HepG2 (cell line): ENCODE results near the gene TATDN3. TPM values are rescaled to one million over a fixed set of nuclear protein-coding genes. Genes with fewer than 3 reads are reported as not detected.

Experiments
- ASH2L ChIP-seq: fragments of 300-600, 200-600 bp; sonication (generic); IDR thresholded peaks from 2 replicates; pipeline ENCODE4 v1.7.0; 2017; ENCODE audit warnings: low read depth, mild to moderate bottlenecking, moderate library complexity, mixed read lengths, low read length; ENCODE audit not compliant: insufficient read length
- ATF1 ChIP-seq: IDR thresholded peaks from 2 replicates; pipeline ENCODE4 v1.6.1; 2016; ENCODE audit warnings: mild to moderate bottlenecking, control low read depth
- CBX5 ChIP-seq: sonication (generic); formaldehyde crosslinking; IDR thresholded peaks from 2 replicates; pipeline ENCODE4 v1.4.0; 2020; ENCODE audit warnings: missing genetic modification reagents, borderline replicate concordance
- CEBPG ChIP-seq: IDR thresholded peaks from 2 replicates; pipeline ENCODE4 v1.6.1; 2016
- GATAD1 ChIP-seq: IDR thresholded peaks from 2 replicates; pipeline ENCODE4 v1.6.1; 2016; ENCODE audit warnings: missing genetic modification reagents, missing compliant biosample characterization
- HNRNPH1 ChIP-seq: fragments of 200-400 bp; formaldehyde crosslinking; optimal IDR thresholded peaks from 2 replicates; pipeline ENCODE3; 2017; ENCODE audit warnings: mild to moderate bottlenecking, low read depth, low read length
- IRF2 ChIP-seq: IDR thresholded peaks from 2 replicates; pipeline ENCODE4 v1.6.1; 2018; ENCODE audit warnings: missing genetic modification reagents, missing compliant biosample characterization
- NAIF1 ChIP-seq: sonication (generic); formaldehyde crosslinking; IDR thresholded peaks from 2 replicates; pipeline ENCODE4 v1.5.0; 2020; ENCODE audit warnings: mild to moderate bottlenecking, missing genetic modification reagents, borderline replicate concordance
- NBN ChIP-seq: fragments of 450-650 bp; conservative IDR thresholded peaks from 2 replicates; pipeline ENCODE4 v1.6.1; 2017
- NCOA5 ChIP-seq: sonication (generic); formaldehyde crosslinking; IDR thresholded peaks from 2 replicates; pipeline ENCODE4 v1.4.0; 2020; ENCODE audit warnings: missing genetic modification reagents
- NFE2L2 ChIP-seq: fragments of 150-350 bp; IDR thresholded peaks from 2 replicates; pipeline ENCODE4 v1.6.1; 2014; ENCODE audit warnings: low read length
- PHF20 ChIP-seq: sonication (generic); formaldehyde crosslinking; IDR thresholded peaks from 2 replicates; pipeline ENCODE4 v1.5.0; 2020; ENCODE audit warnings: mild to moderate bottlenecking, missing genetic modification reagents
- SATB2 ChIP-seq: sonication (generic); formaldehyde crosslinking; IDR thresholded peaks from 2 replicates; pipeline ENCODE4 v1.5.0; 2020; ENCODE audit warnings: missing genetic modification reagents
- TOPORS ChIP-seq: sonication (generic); formaldehyde crosslinking; IDR thresholded peaks from 2 replicates; pipeline ENCODE4 v1.8.0; 2023; ENCODE audit warnings: mild to moderate bottlenecking, missing genetic modification reagents
- U2AF1 ChIP-seq: fragments of 200-400 bp; formaldehyde crosslinking; optimal IDR thresholded peaks from 2 replicates; pipeline ENCODE3; 2017; ENCODE audit warnings: mild to moderate bottlenecking, low read depth, low read length
- ZMYM3 ChIP-seq: sonication (generic); formaldehyde crosslinking; IDR thresholded peaks from 2 replicates; pipeline ENCODE4 v1.5.1; 2020; ENCODE audit warnings: mild to moderate bottlenecking, missing genetic modification reagents
- ZNF256 ChIP-seq: sonication (generic); formaldehyde crosslinking; conservative IDR thresholded peaks from 2 replicates; pipeline ENCODE4 v1.4.0; 2020; ENCODE audit warnings: missing genetic modification reagents
- ZNF713 ChIP-seq: sonication (generic); formaldehyde crosslinking; IDR thresholded peaks from 2 replicates; pipeline ENCODE4 v1.4.0; 2020; ENCODE audit warnings: mild to moderate bottlenecking, missing genetic modification reagents
- polyA plus RNA-seq, 8 experiments: library from polyadenylated mRNA; depleted of rRNA in 3 of 8; stranded (reverse) in 7 of 8; unstranded in 1 of 8; fragments of >200 nt; fragmentation: Illumina TruSeq in 4 of 8; extraction: Trizol in 4 of 8; gene quantifications; 2 replicates each; pipeline versions ENCODE4 v1.2.1 to v1.2.3, GENCODE V29; 2011 to 2016; ENCODE audit warnings: low read depth in 4 of 8, missing spikeins in 1 of 8, mixed read lengths in 1 of 8; ENCODE audit not compliant: insufficient read depth in 1 of 8
- total RNA-seq, 5 experiments: library from RNA; depleted of rRNA; stranded (reverse); fragments of >200 nt; fragmentation: Illumina TruSeq; extraction: Trizol; gene quantifications; 2 replicates each; pipeline ENCODE4 v1.2.3, GENCODE V29; 2016; ENCODE audit warnings: low read depth in 1 of 5
- TF ChIP-seq, protein P1 (sequence below): IDR thresholded peaks from 2 replicates; pipeline ENCODE4 v1.6.1; 2016; ENCODE audit warnings: missing compliant biosample characterization, missing genetic modification reagents, borderline replicate concordance
- TF ChIP-seq, protein P2 (sequence below): conservative IDR thresholded peaks from 2 replicates; pipeline ENCODE4 v1.6.1; 2018; ENCODE audit warnings: missing genetic modification reagents
- TF ChIP-seq, protein P3 (sequence below): sonication (generic); formaldehyde crosslinking; IDR thresholded peaks from 2 replicates; pipeline ENCODE4 v1.8.1; 2023; ENCODE audit warnings: mild to moderate bottlenecking, missing genetic modification reagents
- TF ChIP-seq, protein P4 (sequence below): sonication (generic); formaldehyde crosslinking; IDR thresholded peaks from 2 replicates; pipeline ENCODE4 v1.8.1; 2023; ENCODE audit warnings: missing genetic modification reagents, inconsistent platforms, borderline replicate concordance
- TF ChIP-seq, protein P5 (sequence below): sonication (generic); formaldehyde crosslinking; IDR thresholded peaks from 2 replicates; pipeline ENCODE4 v1.4.0; 2020; ENCODE audit warnings: mild to moderate bottlenecking, missing genetic modification reagents
- TF ChIP-seq, protein P6 (sequence below): IDR thresholded peaks from 2 replicates; pipeline ENCODE4 v1.6.1; 2016; ENCODE audit warnings: missing compliant biosample characterization, missing genetic modification reagents, borderline replicate concordance

TATDN3 gene
- total and polyA plus RNA-seq, 2 of the 13 experiments (the other 11 are each of a cell fraction or from before 2014, with no cell fraction given), result 7.3 to 8.6 TPM

DNA sequence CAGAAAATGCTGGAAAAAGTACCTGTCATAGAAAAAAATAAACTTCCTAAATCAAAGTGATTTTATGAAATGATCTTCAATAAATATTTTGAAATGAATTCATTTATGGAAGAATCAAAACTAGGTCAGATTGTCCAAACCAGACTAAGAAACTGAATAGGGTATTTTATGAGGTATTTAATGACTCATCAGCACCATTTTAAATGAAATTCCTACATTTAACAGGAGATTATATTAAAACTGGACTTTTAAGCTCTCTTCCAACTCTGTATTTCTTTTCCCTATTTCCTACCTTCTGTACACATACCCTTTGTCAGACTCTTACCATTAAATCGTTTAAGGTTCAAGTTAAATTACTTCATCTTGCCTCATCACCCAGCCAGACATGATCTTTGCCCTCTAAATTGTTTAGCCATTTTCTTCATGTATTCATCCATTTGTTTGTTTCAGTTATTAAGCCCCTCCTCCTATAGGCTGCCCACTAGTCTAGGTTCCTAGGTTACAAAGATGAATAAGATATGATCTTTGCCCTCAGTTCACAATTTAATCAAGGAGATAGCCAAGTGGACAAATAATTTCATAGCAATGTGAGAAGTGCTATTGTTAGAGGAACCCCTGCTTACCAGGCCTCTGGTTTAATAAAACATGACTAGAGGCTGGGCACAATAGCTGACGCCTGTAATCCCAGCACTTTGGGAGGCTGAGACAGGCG, 25.0 kb downstream of the TATDN3 start (continued):
- TF ChIP-seq ASH2L (no peak), NBN (no peak), ZMYM3 (CRISPR knock-in tag) (no peak; the same call in 1 of the 2 replicates), CBX5 (CRISPR knock-in tag) (no peak), TOPORS (CRISPR knock-in tag) (no peak), ATF1 (CRISPR knock-in tag) (no peak), ZNF713 (CRISPR knock-in tag) (no peak), NFE2L2 (no peak), U2AF1 (no peak), IRF2 (CRISPR knock-in tag) (0 out of 2 replicates have a peak, but pooled peaks have one; percentile 37), HNRNPH1 (no peak), NCOA5 (CRISPR knock-in tag) (no peak), SATB2 (CRISPR knock-in tag) (no peak), PHF20 (no peak), ZNF256 (CRISPR knock-in tag) (no peak), CEBPG (CRISPR knock-in tag) (peak; percentile 85), NAIF1 (CRISPR knock-in tag) (no peak), GATAD1 (CRISPR knock-in tag) (peak; percentile 30; the same call in 1 of the 2 replicates)
- TF ChIP-seq, protein P1, sequence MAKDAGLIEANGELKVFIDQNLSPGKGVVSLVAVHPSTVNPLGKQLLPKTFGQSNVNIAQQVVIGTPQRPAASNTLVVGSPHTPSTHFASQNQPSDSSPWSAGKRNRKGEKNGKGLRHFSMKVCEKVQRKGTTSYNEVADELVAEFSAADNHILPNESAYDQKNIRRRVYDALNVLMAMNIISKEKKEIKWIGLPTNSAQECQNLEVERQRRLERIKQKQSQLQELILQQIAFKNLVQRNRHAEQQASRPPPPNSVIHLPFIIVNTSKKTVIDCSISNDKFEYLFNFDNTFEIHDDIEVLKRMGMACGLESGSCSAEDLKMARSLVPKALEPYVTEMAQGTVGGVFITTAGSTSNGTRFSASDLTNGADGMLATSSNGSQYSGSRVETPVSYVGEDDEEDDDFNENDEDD (CRISPR knock-in tag), result no peak
- TF ChIP-seq, protein P2, sequence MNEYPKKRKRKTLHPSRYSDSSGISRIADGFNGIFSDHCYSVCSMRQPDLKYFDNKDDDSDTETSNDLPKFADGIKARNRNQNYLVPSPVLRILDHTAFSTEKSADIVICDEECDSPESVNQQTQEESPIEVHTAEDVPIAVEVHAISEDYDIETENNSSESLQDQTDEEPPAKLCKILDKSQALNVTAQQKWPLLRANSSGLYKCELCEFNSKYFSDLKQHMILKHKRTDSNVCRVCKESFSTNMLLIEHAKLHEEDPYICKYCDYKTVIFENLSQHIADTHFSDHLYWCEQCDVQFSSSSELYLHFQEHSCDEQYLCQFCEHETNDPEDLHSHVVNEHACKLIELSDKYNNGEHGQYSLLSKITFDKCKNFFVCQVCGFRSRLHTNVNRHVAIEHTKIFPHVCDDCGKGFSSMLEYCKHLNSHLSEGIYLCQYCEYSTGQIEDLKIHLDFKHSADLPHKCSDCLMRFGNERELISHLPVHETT, result no peak
- TF ChIP-seq, protein P3, sequence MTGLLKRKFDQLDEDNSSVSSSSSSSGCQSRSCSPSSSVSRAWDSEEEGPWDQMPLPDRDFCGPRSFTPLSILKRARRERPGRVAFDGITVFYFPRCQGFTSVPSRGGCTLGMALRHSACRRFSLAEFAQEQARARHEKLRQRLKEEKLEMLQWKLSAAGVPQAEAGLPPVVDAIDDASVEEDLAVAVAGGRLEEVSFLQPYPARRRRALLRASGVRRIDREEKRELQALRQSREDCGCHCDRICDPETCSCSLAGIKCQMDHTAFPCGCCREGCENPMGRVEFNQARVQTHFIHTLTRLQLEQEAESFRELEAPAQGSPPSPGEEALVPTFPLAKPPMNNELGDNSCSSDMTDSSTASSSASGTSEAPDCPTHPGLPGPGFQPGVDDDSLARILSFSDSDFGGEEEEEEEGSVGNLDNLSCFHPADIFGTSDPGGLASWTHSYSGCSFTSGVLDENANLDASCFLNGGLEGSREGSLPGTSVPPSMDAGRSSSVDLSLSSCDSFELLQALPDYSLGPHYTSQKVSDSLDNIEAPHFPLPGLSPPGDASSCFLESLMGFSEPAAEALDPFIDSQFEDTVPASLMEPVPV, result no peak
- TF ChIP-seq, protein P4, sequence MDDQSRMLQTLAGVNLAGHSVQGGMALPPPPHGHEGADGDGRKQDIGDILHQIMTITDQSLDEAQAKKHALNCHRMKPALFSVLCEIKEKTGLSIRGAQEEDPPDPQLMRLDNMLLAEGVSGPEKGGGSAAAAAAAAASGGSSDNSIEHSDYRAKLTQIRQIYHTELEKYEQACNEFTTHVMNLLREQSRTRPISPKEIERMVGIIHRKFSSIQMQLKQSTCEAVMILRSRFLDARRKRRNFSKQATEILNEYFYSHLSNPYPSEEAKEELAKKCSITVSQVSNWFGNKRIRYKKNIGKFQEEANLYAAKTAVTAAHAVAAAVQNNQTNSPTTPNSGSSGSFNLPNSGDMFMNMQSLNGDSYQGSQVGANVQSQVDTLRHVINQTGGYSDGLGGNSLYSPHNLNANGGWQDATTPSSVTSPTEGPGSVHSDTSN, result no peak
- TF ChIP-seq, protein P5, sequence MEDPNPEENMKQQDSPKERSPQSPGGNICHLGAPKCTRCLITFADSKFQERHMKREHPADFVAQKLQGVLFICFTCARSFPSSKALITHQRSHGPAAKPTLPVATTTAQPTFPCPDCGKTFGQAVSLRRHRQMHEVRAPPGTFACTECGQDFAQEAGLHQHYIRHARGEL, result no peak
- TF ChIP-seq, protein P6, sequence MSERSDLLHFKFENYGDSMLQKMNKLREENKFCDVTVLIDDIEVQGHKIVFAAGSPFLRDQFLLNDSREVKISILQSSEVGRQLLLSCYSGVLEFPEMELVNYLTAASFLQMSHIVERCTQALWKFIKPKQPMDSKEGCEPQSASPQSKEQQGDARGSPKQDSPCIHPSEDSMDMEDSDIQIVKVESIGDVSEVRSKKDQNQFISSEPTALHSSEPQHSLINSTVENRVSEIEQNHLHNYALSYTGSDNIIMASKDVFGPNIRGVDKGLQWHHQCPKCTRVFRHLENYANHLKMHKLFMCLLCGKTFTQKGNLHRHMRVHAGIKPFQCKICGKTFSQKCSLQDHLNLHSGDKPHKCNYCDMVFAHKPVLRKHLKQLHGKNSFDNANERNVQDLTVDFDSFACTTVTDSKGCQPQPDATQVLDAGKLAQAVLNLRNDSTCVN (CRISPR knock-in tag), result no peak
